HEK293T (cell line): ENCODE measurements around the gene ATP6V0E2.

Experiments used
- ARNT ChIP-seq: fragments of 450-650 bp; IDR thresholded peaks from 2 replicates; pipeline ENCODE4 v1.6.1; 2017; ENCODE audit warnings: mild to moderate bottlenecking
- BHLHE40 ChIP-seq: fragments of 450-650 bp; IDR thresholded peaks from 2 replicates; pipeline ENCODE4 v1.6.1; 2016; ENCODE audit warnings: mild to moderate bottlenecking, moderate library complexity, borderline replicate concordance
- ELF4 ChIP-seq: fragments of 450-650 bp; IDR thresholded peaks from 2 replicates; pipeline ENCODE4 v1.6.1; 2017; ENCODE audit warnings: antibody characterized with exemption
- FOXA1 ChIP-seq: fragments of 450-650 bp; IDR thresholded peaks from 2 replicates; pipeline ENCODE4 v1.6.1; 2016; ENCODE audit warnings: mild to moderate bottlenecking
- FOXK2 ChIP-seq: fragments of 450-650 bp; IDR thresholded peaks from 2 replicates; pipeline ENCODE4 v1.6.1; 2016; ENCODE audit warnings: mild to moderate bottlenecking
- FOXM1 ChIP-seq: fragments of 450-650 bp; IDR thresholded peaks from 2 replicates; pipeline ENCODE4 v1.6.1; 2017; ENCODE audit warnings: mild to moderate bottlenecking, borderline replicate concordance
- L3MBTL2 ChIP-seq: fragments of 450-650 bp; conservative IDR thresholded peaks from 2 replicates; pipeline ENCODE4 v1.6.1; 2016; ENCODE audit warnings: mild to moderate bottlenecking
- NFRKB ChIP-seq: fragments of 450-650 bp; IDR thresholded peaks from 2 replicates; pipeline ENCODE4 v1.6.1; 2016; ENCODE audit warnings: mild to moderate bottlenecking, moderate library complexity
- SUZ12 ChIP-seq: fragments of 450-650 bp; IDR thresholded peaks from 2 replicates; pipeline ENCODE4 v1.6.1; 2016; ENCODE audit warnings: mild to moderate bottlenecking
- TARDBP ChIP-seq: fragments of 450-650 bp; IDR thresholded peaks from 2 replicates; pipeline ENCODE4 v1.6.1; 2016

DNA sequence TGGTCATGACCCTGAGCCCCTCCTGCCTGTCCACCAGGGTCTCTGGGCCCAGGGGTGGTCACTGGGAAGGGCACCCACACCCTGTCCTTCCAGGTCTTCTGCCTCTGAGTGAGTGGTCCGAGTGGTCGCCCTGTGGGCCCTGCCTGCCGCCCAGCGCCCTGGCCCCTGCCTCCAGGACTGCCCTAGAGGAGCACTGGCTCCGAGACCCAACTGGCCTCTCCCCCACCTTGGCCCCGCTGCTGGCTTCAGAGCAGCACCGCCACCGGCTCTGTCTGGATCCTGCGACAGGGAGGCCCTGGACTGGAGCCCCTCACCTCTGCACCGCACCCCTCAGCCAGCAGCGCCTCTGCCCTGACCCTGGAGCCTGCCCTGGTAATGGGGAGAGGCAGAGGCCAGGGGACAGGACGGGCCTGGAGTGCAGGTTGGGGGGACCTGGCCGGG, 49.4 kb upstream of the ATP6V0E2 start:
- TF ChIP-seq SUZ12 (no peak), ELF4 (no peak), TARDBP (no peak), FOXM1 (no peak), FOXK2 (no peak), L3MBTL2 (no peak), FOXA1 (no peak), NFRKB (no peak), ARNT (no peak), BHLHE40 (no peak)
